ENCODE measurements around the gene SDK2.

The SDK2 gene

DNA sequence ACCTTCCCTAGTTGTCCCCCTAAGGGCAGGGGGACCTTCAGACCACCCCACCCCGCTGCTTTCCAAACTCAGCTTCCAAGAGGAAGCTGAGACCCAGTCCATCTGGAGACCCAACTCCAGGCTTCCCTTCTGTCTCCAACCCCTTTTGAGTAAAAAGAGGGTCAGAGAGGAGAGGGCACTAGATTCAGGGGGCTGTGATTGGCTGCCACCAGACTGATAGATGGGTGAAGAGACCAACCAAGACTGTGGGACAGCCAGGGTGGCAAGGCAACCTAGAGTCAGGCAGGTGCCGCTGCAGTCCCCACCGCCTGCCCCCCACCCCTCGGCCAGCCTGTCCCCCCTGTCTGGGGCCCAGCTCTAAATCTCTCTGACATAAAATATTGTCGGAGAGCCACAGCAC lies 92.5 kb downstream of the SDK2 start:
- no peak for DNase-seq

DNA sequence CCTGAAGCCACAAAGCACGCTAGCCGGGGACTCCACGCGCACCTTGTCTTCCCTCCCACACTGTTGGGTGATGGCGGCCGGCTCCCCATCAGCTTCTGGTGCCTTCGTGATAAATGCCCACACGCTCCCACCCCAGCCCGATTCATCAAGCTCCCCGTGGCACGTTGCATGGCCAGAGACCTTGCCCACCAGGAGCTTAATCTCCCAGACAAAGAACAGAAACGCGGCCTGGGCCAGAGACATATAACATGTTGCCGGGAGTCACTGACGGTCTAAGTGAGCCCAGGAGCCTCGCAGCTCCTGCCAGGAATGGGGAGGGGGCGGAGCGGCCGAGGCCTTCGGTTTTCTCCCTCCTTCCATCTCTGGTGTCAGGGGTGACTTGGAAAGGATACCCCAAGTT lies 93.1 kb downstream of the SDK2 start:
- no peak for DNase-seq

DNA sequence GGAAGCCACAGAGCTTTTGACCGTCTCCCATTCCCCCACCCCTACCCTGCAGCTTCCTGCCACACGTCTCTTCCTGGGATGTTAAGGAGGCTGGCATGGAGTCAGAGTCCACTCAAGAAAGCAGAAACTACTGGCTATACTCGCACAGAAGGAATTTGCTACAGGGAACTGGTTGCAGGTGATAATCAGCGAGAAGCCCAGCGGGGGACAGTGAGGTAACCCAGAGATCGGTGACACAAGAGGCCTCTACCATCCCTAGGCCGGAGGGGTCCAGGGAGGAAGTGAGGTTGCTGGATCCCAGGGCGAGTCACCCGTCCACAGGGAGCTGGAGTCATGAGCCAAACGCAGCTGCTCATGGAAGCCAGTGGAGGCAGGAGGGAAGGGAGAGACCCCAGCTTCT lies 93.7 kb downstream of the SDK2 start:
- DNase-seq = no peak

DNA sequence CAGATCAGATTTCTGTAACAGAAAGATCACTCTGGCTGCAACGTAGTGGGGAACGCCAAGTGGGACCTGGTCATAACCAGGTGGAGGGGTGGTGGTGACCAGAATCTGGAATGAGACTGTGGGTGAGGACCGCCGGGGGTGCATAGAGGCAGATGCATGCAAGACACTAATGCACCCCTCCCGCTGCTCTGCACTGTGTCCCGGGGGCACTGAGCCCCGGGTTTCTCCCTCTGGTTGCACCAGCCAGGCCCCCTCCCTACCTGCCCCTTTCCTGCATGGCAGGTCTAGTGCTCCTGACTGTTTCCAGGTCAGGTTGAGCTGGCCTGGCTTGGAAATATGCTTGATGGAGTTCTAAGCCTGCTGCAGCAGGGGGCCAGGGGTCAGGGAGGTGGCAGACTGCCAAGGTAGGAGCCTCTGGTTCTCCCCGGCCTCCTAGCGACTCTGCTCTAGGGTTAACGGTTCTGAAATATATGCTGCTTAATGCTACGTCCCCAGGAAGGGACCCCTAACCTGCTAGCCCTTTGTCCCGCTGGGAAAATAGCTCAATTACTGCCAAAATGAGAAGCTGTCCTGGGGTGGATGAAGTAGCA lies 94.3 kb downstream of the SDK2 start:
- no peak for DNase-seq

DNA sequence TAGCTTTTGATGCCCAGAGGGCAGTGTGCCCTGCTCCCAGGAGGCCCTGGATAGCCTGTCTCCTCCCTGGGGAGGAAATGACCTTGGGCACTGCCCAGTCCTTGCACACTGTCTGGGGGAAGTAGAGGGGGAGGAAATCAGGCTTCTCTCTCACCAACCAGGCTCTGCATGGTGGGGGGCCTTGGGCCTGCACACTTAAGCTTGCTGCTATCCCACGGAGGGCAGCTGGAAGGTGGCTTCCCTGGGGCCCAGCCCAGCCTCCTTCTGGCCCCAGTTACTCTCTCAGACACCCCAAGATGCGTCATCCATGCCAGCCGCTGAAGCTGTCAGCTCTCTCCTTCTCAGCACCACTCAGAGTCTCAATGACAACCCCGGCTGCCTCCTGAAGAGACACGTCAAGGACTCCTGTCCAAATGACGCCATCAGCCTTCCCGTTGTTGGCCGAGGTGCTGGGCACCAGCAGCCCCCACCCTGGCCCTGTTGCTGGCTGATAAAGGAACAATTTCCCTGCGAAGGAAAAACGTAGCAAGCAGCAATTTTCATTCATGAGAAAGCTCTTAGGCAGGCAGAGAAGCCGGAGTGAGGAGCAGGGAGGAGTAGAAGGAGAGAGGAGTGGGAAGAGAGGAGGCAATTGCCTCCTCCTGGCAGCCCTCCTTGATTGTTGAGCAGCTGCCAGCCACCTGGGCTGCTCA lies 95.5 kb downstream of the SDK2 start:
- no peak for DNase-seq

DNA sequence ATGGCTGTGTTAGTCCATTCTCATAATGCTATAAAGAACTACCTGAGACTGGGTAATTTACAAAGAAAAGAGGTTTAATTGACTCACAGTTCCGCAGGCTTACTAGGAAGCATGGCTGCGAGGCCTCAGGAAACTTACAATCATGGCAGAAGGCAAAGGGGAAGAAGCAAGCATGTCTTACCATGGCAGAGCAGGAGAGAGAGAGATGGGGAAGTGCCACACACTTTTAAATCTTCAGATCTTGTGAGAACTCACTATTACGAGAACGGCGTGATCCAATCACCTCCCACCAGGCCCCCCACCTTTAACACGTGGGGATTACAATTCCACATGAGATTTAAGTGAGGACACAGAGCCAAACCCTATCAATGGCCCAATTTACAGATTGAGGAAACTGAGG lies 96.5 kb downstream of the SDK2 start:
- DNase-seq = no peak

DNA sequence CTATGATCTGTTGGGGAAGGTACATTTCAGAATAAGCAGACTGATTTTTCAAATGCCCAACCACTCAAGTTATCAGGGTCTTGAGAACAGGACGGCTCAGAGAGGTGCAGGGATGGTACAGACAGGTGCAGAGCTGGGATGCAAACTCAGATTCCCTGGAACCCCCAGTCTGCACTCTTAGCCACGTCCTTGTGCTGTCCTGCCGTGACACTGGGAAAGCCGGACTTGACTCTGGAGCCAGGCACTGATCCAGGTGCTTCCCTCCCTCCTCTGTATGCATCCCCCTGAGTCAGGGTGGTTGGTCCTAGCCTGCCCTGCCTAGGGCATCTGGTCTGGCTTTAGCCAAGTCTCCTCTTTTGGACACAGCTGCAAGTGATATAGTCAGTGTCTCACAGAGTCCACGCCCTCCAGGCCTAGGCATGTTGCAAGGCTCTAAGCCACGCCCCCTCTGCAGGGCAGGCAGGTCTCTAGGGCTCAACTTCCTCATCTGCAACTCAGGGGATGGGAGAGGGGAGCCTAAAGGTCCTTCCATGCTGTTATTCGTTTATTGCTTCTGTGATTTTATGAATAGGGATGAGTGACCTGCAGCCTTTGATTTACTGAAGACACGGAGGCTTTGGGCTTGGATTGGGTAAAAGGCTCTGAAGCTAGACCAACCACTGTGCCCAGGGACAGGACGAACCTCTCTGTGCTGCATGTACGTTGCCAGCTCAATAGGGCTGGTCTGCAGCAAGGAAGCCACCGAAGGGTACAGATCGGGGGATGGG lies 97.3 kb downstream of the SDK2 start:
- no peak for DNase-seq

DNA sequence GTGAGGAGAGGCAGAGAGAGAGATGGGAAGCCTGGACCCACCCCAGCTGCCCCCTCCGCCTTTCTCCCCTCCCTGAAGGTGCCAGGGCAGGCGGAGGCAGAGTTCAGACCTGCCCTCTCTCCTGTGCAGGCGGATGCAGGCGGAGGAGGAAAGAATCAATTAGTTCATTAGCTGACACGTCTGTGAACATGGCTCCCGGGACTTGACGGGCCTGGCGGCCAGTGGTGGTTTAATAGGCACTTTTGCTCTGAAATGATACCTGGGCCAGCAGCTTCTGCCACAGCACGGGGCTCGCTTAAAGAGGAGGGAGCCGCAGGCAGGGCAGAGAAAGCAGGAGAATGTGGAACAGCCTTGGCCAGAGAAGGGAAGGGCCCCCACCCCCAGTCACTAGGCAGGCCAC lies 98.1 kb downstream of the SDK2 start:
- DNase-seq = no peak

DNA sequence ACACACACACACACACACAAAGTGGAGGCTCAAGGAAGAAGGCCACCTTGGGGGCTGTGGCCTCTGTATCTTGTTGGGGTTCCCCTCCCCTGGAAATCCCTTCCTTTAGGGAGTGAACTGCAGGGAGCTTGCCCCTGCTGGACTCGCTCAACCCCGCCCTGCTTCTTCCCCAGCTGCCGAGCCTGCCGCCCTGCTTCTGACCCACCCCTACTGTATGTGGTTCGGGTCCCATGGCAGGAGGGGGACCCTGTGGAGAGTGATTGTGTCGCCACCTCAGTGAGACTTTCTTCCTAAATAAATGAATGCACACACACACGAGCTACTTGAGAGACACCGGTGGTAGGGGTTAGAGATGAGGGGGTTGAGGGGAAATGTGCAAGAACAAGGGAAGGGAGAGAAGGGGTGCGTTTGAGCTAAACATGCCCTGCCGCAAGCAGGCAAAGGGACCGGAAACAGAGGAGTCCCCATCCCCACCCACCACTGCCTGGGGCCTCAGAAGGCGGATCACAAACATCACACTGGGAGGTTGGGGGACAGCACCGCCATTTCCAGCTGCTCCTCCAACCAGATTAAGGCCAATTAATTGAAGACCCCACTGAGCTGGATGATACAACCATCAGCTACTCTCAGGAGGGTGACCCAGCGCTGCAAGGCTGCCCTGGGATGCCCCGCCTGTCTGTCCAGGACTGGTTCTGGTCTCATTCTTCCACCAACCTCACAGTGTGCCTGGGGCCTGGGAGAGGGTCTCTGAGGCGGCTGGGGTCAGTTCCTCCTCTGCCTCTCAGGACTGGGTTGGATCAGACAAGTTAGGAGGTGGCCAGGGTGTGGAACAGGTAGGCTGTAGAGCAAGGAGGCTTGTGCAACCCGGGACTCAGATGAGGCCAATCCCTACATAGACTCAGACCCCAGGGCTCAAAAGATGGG lies 98.9 kb downstream of the SDK2 start:
- DNase-seq = no peak

DNA sequence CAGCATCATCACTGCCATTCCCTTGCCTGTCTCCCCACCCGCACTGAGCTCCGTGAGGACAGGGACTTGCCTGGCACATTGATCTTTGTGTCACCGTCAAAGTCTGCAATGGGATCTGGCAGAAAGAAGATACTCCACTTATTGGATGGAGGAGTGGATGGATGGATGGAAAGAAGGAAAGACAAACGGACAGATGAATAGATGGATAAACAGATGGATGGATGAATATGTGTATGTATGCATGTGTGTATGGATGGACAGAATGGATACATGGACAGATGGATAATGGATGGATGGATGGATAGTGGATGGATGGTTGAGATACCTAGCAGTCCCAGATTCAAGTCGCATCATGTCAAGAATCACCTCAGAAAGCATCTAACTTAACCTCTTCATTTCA lies 99.9 kb downstream of the SDK2 start:
- DNase-seq = no peak

DNA sequence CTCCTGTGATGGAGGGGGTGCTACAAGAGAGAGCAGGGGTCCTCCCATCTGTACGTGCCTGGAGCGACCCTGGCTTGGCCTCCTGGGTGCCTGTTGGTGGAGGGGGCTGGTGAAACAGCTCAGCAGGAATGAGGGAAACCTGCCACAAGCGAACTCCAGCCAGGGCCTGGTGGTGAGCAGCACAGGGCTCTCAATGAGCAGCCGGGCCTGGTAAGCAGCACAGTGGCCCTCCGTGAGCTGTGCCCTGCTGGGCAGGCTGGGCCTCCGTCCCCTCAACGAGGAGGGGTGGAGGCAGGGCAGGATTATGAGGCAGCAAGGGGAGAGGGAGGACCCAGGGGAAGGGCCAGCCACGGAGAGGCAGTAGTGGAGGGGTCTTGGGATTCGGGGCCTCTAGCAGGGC lies 101.9 kb downstream of the SDK2 start:
- no peak for DNase-seq

DNA sequence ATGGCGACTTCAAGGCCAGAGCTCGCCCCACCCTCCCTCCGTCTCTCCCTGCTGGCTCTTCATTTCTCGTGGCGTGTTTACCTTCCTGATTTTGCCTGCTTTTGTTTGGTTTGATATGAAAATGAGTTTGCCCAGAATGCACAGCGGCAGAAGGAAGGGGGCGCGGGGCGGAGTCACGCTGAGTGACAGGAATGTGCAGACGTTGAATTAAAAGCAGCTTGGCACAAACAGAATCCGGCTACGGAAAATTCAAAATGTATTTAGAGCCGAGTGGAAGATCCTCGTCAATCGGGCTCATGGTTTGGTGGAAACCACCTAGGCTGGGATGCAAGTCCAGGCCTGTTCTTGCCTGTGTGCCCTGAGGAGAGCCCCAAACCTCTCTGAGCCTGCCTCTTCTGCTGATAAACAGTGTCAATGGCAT lies 102.7 kb downstream of the SDK2 start:
- DNase-seq = no peak

DNA sequence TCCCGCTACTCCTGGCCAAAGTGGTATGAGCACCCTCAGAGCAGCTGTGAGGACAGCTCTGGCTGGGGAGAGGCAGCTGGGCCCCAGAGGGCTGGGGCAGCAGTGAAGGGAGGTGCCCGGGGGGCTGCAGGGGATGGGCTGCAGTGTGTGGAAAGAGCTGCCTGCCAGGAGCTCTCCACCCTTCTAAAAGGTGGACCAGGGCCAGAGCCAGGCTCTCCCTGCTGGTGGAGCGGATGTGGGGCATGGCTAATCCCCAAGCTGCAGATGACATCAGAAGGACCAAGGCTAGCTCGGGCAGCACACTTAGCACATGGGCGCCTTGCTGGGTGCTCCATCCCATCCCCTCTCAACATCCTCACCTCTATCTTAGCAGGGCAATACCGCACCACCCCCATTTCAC lies 103.1 kb downstream of the SDK2 start:
- no peak for DNase-seq

DNA sequence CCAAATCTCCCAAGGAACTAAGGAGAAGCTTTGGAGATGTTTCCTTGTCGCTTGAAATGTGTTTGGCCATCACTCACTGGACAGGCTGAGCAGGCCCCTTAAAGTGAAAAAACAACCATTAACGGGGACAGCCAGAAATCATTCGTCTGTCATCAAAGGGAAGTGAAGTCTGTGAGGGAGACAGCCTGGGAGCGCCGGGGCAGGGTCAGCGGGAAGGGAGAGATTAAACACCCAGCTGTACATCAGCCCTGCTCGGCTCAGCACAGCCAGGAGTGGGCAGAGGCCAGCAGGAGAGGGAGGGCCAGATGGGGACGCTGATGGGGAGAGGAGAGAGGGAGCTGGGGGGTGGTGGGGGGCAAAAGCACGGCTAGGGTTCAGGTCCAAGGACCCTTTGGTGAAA lies 105.1 kb downstream of the SDK2 start:
- no peak for DNase-seq

DNA sequence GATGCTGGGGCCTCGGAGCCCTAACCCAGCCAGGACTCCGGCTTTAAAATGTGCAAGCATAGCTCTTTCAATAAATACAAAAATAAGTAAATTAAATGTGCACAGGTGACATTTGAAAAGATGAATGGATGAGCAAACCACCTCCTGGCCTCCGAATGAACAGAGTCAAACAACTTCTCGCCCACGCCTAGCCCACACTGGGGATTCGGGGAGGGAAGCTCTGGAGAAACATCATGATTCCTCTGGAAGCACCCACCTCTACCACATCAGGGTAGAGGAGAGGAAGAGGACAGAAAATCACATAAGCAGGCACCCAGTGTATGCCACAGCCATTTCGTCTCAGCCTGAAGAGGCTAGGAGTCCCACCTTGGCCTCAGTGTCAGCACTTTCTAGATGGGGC lies 105.8 kb downstream of the SDK2 start:
- DNase-seq = no peak

DNA sequence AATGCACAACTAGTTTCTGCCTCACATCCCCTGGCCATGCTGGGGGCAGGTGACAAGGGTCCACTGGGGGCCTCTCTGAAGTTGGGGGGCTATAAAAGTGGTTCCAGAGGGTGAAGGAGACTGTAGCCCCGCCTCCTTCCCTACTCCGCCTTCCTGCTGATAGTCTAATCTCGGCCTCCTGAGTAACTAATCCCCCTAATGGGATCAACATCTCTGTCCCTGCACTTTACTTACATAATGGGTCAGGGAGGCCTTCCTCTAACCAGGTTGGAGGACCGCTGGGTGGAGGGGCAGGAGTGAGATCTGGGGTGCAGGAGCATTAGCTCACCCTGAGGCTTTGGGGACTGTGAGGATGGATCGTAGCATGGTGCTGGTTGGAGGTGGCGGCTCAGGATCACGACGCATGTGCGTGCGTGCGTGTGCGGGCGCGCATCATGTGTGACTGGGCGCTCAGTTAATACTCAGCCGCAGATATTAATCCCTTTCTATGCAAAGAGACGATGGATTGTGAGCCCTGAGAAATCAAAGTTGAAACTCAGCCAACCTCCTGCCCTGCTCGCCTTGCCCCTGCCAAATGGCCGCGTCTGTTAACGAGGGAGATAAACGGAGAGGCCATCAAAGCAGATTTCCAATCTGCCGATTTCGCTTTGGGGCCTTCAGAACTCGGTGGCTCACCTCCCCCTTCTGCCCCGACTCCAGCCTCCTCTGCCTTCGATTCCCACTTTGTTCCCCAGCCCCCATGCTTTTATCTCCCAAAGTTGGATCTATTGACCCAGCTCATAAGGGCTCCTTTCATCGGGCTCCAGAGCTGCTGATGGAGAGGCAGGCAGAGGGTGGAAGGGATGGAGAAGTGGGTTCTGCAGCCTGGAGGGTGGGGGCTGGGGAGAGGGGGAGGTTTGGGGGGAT lies 107.3 kb downstream of the SDK2 start:
- DNase-seq = no peak

DNA sequence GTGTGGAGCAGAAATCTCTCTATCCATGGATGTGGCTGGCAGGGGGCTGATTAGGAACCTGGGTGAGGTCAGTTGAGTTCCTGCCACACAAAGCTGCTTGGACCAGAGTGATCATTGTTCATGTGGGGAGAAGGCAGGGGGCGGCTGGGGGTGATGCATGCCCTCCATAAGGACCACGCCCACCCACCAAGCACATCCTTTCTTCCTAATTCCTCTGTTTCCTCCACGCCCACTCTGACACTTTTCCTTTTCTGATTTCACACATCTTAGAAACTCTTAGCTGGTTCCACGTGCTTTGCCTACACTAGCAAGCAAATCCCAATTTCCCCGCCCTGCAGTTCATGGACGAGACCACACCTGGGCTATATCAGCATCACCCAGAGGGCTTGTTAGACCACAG lies 108.5 kb downstream of the SDK2 start:
- no peak for DNase-seq

DNA sequence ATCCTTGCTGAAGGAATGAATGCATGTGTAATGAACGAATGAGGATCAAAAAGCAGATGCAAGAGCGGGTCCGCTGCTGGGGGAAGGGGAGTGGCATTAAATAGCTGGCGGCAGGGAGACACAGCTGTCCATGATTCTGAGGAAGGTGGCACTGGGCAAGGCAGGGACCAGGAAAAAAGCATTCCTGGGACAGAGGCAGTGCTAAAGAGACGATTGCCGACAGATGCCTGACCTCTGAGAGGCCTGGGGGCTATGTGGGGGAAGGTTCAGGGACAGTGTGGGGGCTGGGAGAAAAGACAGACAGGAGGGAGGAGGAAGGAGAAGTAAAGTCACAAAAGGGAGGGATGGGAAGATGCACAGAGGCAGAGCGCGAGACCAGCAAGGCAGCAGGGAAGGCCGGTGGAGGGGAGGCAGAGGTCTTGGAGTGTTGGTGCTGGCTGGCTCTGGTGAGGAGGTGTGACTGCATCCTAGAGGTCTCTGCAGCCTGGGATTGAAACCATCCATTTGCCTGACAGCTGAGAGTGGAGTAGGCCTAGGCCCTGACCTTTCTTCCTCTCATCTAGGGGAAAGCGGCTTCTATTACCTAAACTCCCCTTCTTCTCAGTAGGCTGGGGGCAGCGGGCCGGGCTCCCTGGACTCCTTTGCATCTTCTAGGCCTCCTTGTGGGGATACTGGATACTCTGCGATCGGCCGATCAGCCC lies 109.9 kb downstream of the SDK2 start:
- DNase-seq = no peak

DNA sequence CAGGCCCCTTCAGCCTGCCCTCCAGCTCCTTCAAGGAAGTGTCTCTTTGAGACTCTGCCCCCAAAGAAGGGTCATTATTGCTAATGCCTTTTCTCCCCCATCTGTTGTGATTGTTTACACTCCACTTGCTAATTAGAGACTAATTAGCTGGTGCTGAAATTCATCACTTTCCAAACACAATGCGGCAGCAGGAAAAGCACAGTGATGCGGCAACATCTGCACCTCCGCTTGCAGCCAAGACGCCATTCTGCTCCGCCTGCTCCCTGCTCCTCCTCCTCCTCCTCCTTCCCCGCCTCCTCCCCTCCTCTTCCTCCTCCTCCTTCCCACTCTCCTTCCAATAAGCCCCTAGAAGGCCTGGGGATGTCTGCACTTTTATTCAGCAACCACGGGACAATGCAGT lies 110.5 kb downstream of the SDK2 start:
- DNase-seq = no peak

DNA sequence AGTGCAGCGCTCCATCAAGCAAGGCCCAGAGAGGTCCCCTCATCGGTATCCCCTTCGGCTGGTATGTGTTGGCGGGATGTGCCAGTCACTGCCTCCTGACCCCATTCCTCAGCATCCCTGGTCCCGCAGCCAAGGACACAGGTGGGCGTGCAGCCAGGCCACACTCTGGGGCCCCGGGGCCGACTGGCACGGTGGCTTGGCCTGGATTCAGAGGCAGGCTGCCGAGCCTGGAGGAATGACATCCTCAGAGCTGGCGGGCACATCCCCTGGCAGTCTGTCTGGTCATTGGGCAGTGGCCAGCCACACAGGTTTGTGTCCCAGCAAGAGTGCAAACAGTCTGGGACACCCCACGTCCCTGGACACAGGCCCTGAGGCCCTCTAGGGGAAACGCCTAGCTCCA lies 111.1 kb downstream of the SDK2 start:
- no peak for DNase-seq

DNA sequence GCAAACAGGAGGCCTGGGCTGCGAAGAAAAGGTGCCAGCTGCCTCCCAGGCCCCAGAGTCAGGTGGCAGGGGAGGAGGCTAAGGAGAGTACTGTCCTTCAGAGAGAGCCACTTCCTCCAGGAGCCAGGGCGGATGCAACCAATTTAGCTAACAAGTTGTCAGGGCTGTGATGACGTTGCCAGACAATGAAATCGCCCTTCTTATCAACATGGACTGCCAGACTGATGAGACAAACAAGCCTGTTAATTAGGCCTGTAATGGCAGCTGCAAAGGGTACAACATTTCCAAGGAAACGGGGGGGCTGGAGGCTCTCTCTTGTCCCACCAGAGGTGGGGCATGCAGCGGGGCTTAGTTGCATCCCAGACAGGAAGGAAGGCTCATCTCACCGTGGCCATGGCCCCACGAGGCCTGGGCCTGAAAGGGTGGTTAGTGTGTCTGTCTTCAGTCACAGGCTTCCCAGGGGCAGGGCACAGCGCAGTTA lies 111.8 kb downstream of the SDK2 start:
- no peak for DNase-seq

All from SW 1271 (cell line).